Measurements from ENCODE around the gene TRPM8. TPM values are rescaled to one million over a fixed set of nuclear protein-coding genes. Genes with fewer than 3 reads are reported as not detected.

TRPM8 gene
- total and polyA plus RNA-seq, 2 donors: 0.19 to 0.59 TPM

GRCh38 chr2:233997707-233998106 lies 80.5 kb downstream of the TRPM8 start:
- Histone ChIP-seq H3K9me3 (ENCODE audit: control insufficient read depth in 2 of 2, insufficient read depth in 1 of 2, low read length in 1 of 2) (no peaks in the 10 kb centered on the region), H3K27ac (ENCODE audit: low read depth in 1 of 2, low read length in 1 of 2) (no peak overlapping the region), H3K4me1 (ENCODE audit: control insufficient read depth in 2 of 2, insufficient read depth in 2 of 2, low read length in 2 of 2) (no peaks in the 10 kb centered on the region), H3K4me3 (ENCODE audit: low read length in 2 of 2) (no peak overlapping the region), H3K36me3 (ENCODE audit: control insufficient read depth in 2 of 2, insufficient read depth in 2 of 2, low read length in 1 of 2) (no peaks in the 10 kb centered on the region), H3K27me3 (ENCODE audit: control insufficient read depth in 2 of 2, insufficient read depth in 1 of 2, low read length in 1 of 2) (peaks cover 0 to 5% of the 10 kb centered on the region in 2 donors)
- no peak for DNase-seq (ENCODE audit: low read depth in 6 of 9, low spot score in 9 of 9)
- WGBS: 54% methylated on average over 1 of the region's 1 CpG

GRCh38 chr2:233999182-233999581 lies 82.0 kb downstream of the TRPM8 start:
- no peak for DNase-seq (ENCODE audit: low read depth in 6 of 9, low spot score in 9 of 9)
- Histone ChIP-seq H3K27me3 (ENCODE audit: control insufficient read depth in 2 of 2, insufficient read depth in 1 of 2, low read length in 1 of 2) (peaks cover 0 to 5% of the 10 kb centered on the region in 2 donors), H3K9me3 (ENCODE audit: control insufficient read depth in 2 of 2, insufficient read depth in 1 of 2, low read length in 1 of 2) (no peaks in the 10 kb centered on the region), H3K27ac (ENCODE audit: low read depth in 1 of 2, low read length in 1 of 2) (no peak overlapping the region), H3K4me3 (ENCODE audit: low read length in 2 of 2) (no peak overlapping the region), H3K4me1 (ENCODE audit: control insufficient read depth in 2 of 2, insufficient read depth in 2 of 2, low read length in 2 of 2) (no peaks in the 10 kb centered on the region), H3K36me3 (ENCODE audit: control insufficient read depth in 2 of 2, insufficient read depth in 2 of 2, low read length in 1 of 2) (no peaks in the 10 kb centered on the region)
- 90% methylated on average over 10 of the region's 10 CpGs for WGBS

- Histone ChIP-seq H3K36me3 (ENCODE audit: control insufficient read depth in 2 of 2, insufficient read depth in 2 of 2, low read length in 1 of 2) (no peaks in the 10 kb centered on the region), H3K27me3 (ENCODE audit: control insufficient read depth in 2 of 2, insufficient read depth in 1 of 2, low read length in 1 of 2) (peaks cover 0 to 5% of the 10 kb centered on the region in 2 donors), H3K4me1 (ENCODE audit: control insufficient read depth in 2 of 2, insufficient read depth in 2 of 2, low read length in 2 of 2) (no peaks in the 10 kb centered on the region), H3K27ac (ENCODE audit: low read depth in 1 of 2, low read length in 1 of 2) (no peak overlapping the region), H3K4me3 (ENCODE audit: low read length in 2 of 2) (no peak overlapping the region), H3K9me3 (ENCODE audit: control insufficient read depth in 2 of 2, insufficient read depth in 1 of 2, low read length in 1 of 2) (no peaks in the 10 kb centered on the region)
- DNase-seq (ENCODE audit: low read depth in 6 of 9, low spot score in 9 of 9): peak in 1 of 9 donors; percentile 13
- WGBS: 83% methylated on average over 8 of the region's 8 CpGs
These were observed 84.4 kb downstream of the TRPM8 start for GRCh38 chr2:234001380-234002160.

- Histone ChIP-seq H3K27me3 (ENCODE audit: control insufficient read depth in 2 of 2, insufficient read depth in 1 of 2, low read length in 1 of 2) (peaks cover 0 to 8% of the 10 kb centered on the region in 2 donors), H3K36me3 (ENCODE audit: control insufficient read depth in 2 of 2, insufficient read depth in 2 of 2, low read length in 1 of 2) (no peaks in the 10 kb centered on the region), H3K9me3 (ENCODE audit: control insufficient read depth in 2 of 2, insufficient read depth in 1 of 2, low read length in 1 of 2) (no peaks in the 10 kb centered on the region), H3K4me3 (ENCODE audit: low read length in 2 of 2) (no peak overlapping the region), H3K27ac (ENCODE audit: low read depth in 1 of 2, low read length in 1 of 2) (no peak overlapping the region), H3K4me1 (ENCODE audit: control insufficient read depth in 2 of 2, insufficient read depth in 2 of 2, low read length in 2 of 2) (no peaks in the 10 kb centered on the region)
- WGBS: 92% methylated on average over 4 of the region's 4 CpGs
- no peak for DNase-seq (ENCODE audit: low read depth in 6 of 9, low spot score in 9 of 9)
These were observed 85.1 kb downstream of the TRPM8 start for GRCh38 chr2:234002281-234002680.

- Histone ChIP-seq H3K27me3 (ENCODE audit: control insufficient read depth in 2 of 2, insufficient read depth in 1 of 2, low read length in 1 of 2) (peaks cover 3 to 8% of the 10 kb centered on the region in 2 donors), H3K27ac (ENCODE audit: low read depth in 1 of 2, low read length in 1 of 2) (no peak overlapping the region), H3K36me3 (ENCODE audit: control insufficient read depth in 2 of 2, insufficient read depth in 2 of 2, low read length in 1 of 2) (no peaks in the 10 kb centered on the region), H3K4me3 (ENCODE audit: low read length in 2 of 2) (no peak overlapping the region), H3K9me3 (ENCODE audit: control insufficient read depth in 2 of 2, insufficient read depth in 1 of 2, low read length in 1 of 2) (no peaks in the 10 kb centered on the region), H3K4me1 (ENCODE audit: control insufficient read depth in 2 of 2, insufficient read depth in 2 of 2, low read length in 2 of 2) (no peaks in the 10 kb centered on the region)
- WGBS: 75% methylated on average over 8 of the region's 8 CpGs
- no peak for DNase-seq (ENCODE audit: low read depth in 6 of 9, low spot score in 9 of 9)
These were observed 86.9 kb downstream of the TRPM8 start for GRCh38 chr2:234003972-234004617.

GRCh38 chr2:234005126-234005525 lies 88.0 kb downstream of the TRPM8 start:
- no peak for DNase-seq (ENCODE audit: low read depth in 6 of 9, low spot score in 9 of 9)
- 89% methylated on average over 2 of the region's 2 CpGs for WGBS

GRCh38 chr2:234006501-234006900 lies 89.3 kb downstream of the TRPM8 start:
- no peaks in the 10 kb centered on the region for H3K36me3 ChIP-seq (ENCODE audit: control insufficient read depth in 2 of 2, insufficient read depth in 2 of 2, low read length in 1 of 2)
- DNase-seq (ENCODE audit: low read depth in 6 of 9, low spot score in 9 of 9): no peak
- H3K27ac ChIP-seq (ENCODE audit: low read depth in 1 of 2, low read length in 1 of 2): no peak overlapping the region
- H3K9me3 ChIP-seq (ENCODE audit: control insufficient read depth in 2 of 2, insufficient read depth in 1 of 2, low read length in 1 of 2): no peaks in the 10 kb centered on the region
- peaks cover 3 to 10% of the 10 kb centered on the region in 2 donors for H3K27me3 ChIP-seq (ENCODE audit: control insufficient read depth in 2 of 2, insufficient read depth in 1 of 2, low read length in 1 of 2)
- 92% methylated on average over 3 of the region's 3 CpGs for WGBS
- H3K4me3 ChIP-seq (ENCODE audit: low read length in 2 of 2): no peak overlapping the region
- H3K4me1 ChIP-seq (ENCODE audit: control insufficient read depth in 2 of 2, insufficient read depth in 2 of 2, low read length in 2 of 2): no peaks in the 10 kb centered on the region

More at GRCh38 chr2:234005126-234005525, 88.0 kb downstream of the TRPM8 start:
- Histone ChIP-seq H3K4me1 (ENCODE audit: control insufficient read depth in 2 of 2, insufficient read depth in 2 of 2, low read length in 2 of 2) (no peaks in the 10 kb centered on the region), H3K9me3 (ENCODE audit: control insufficient read depth in 2 of 2, insufficient read depth in 1 of 2, low read length in 1 of 2) (no peaks in the 10 kb centered on the region), H3K36me3 (ENCODE audit: control insufficient read depth in 2 of 2, insufficient read depth in 2 of 2, low read length in 1 of 2) (no peaks in the 10 kb centered on the region), H3K27ac (ENCODE audit: low read depth in 1 of 2, low read length in 1 of 2) (no peak overlapping the region), H3K4me3 (ENCODE audit: low read length in 2 of 2) (no peak overlapping the region), H3K27me3 (ENCODE audit: control insufficient read depth in 2 of 2, insufficient read depth in 1 of 2, low read length in 1 of 2) (peaks cover 3 to 10% of the 10 kb centered on the region in 2 donors)

GRCh38 chr2:234014427-234014826 lies 97.3 kb downstream of the TRPM8 start:
- Histone ChIP-seq H3K27me3 (ENCODE audit: control insufficient read depth in 2 of 2, insufficient read depth in 1 of 2, low read length in 1 of 2) (no peaks in the 10 kb centered on the region), H3K4me1 (ENCODE audit: control insufficient read depth in 2 of 2, insufficient read depth in 2 of 2, low read length in 2 of 2) (no peaks in the 10 kb centered on the region), H3K36me3 (ENCODE audit: control insufficient read depth in 2 of 2, insufficient read depth in 2 of 2, low read length in 1 of 2) (no peaks in the 10 kb centered on the region), H3K4me3 (ENCODE audit: low read length in 2 of 2) (no peak overlapping the region), H3K9me3 (ENCODE audit: control insufficient read depth in 2 of 2, insufficient read depth in 1 of 2, low read length in 1 of 2) (no peaks in the 10 kb centered on the region), H3K27ac (ENCODE audit: low read depth in 1 of 2, low read length in 1 of 2) (no peak overlapping the region)
- no peak for DNase-seq (ENCODE audit: low read depth in 6 of 9, low spot score in 9 of 9)
- 90% methylated on average over 1 of the region's 1 CpG for WGBS

GRCh38 chr2:234015861-234016260 lies 98.7 kb downstream of the TRPM8 start:
- WGBS: 90% methylated on average over 3 of the region's 3 CpGs
- H3K4me1 ChIP-seq (ENCODE audit: control insufficient read depth in 2 of 2, insufficient read depth in 2 of 2, low read length in 2 of 2): no peaks in the 10 kb centered on the region
- peaks cover 0 to 3% of the 10 kb centered on the region in 2 donors for H3K27me3 ChIP-seq (ENCODE audit: control insufficient read depth in 2 of 2, insufficient read depth in 1 of 2, low read length in 1 of 2)
- no peak overlapping the region for H3K4me3 ChIP-seq (ENCODE audit: low read length in 2 of 2)
- H3K36me3 ChIP-seq (ENCODE audit: control insufficient read depth in 2 of 2, insufficient read depth in 2 of 2, low read length in 1 of 2): no peaks in the 10 kb centered on the region
- no peak for DNase-seq (ENCODE audit: low read depth in 6 of 9, low spot score in 9 of 9)
- no peak overlapping the region for H3K27ac ChIP-seq (ENCODE audit: low read depth in 1 of 2, low read length in 1 of 2)
- H3K9me3 ChIP-seq (ENCODE audit: control insufficient read depth in 2 of 2, insufficient read depth in 1 of 2, low read length in 1 of 2): no peaks in the 10 kb centered on the region

Measured in thymus (tissue), 11 donors.